ENCODE data around the gene ZSWIM5. TPM values are rescaled to one million over a fixed set of nuclear protein-coding genes. Genes with fewer than 3 reads are reported as not detected.

The ZSWIM5 gene
- total and polyA plus RNA-seq, 9 of the 15 experiments (the other 6 are each of a cell fraction or from before 2014, with no cell fraction given), result under 0.01 to 0.07 (median 0.03) TPM; not detected in 3

DNA sequence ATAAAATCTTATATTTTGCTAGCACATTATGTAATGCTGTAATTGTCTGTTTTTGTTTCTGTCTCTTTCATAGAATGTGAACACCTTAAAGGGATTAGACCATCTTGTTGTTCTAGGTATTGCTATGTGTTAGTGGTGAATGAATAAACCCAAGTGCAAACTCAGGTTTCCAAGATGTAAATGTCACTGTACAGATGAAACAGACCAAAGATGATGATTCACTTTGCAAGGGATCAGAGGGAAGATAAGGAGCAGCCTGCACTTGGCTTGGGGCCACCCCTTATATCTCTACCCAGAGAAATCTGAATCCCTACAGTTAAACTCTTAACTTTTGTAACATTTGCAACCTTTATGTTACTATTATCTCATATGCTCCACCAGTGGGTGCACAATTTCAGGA lies 168.9 kb downstream of the ZSWIM5 start (continued):
- TF ChIP-seq, protein P1, sequence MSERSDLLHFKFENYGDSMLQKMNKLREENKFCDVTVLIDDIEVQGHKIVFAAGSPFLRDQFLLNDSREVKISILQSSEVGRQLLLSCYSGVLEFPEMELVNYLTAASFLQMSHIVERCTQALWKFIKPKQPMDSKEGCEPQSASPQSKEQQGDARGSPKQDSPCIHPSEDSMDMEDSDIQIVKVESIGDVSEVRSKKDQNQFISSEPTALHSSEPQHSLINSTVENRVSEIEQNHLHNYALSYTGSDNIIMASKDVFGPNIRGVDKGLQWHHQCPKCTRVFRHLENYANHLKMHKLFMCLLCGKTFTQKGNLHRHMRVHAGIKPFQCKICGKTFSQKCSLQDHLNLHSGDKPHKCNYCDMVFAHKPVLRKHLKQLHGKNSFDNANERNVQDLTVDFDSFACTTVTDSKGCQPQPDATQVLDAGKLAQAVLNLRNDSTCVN (CRISPR knock-in tag; IDR thresholded peaks at IDR 0.05), result no peak
- TF ChIP-seq STAT5B (CRISPR knock-in tag; IDR thresholded peaks at IDR 0.05) (no peak), RHOXF2B (CRISPR knock-in tag; conservative IDR thresholded peaks at IDR 0.05) (no peak), SUPT5H (IDR thresholded peaks at IDR 0.05) (no peak), CHD4 (IDR thresholded peaks at IDR 0.05; ENCODE audit: insufficient read depth, insufficient replicate concordance, low read depth, low read length, poor library complexity, severe bottlenecking) (no peak), KAT2B (IDR thresholded peaks at IDR 0.05; ENCODE audit: low read depth, low read length) (no peak), ARID2 (IDR thresholded peaks at IDR 0.05) (no peak), HNRNPUL1 (IDR thresholded peaks at IDR 0.05; ENCODE audit: low read length) (no peak), BACH1 (tag; IDR thresholded peaks at IDR 0.05) (no peak), ZFP36 (IDR thresholded peaks at IDR 0.05; ENCODE audit: low read depth, low read length, partially characterized antibody) (no peak)
- TF ChIP-seq, protein P2, sequence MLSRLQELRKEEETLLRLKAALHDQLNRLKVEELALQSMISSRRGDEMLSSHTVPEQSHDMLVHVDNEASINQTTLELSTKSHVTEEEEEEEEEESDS (CRISPR knock-in tag; IDR thresholded peaks at IDR 0.05), result no peak
- TF ChIP-seq, protein P3, sequence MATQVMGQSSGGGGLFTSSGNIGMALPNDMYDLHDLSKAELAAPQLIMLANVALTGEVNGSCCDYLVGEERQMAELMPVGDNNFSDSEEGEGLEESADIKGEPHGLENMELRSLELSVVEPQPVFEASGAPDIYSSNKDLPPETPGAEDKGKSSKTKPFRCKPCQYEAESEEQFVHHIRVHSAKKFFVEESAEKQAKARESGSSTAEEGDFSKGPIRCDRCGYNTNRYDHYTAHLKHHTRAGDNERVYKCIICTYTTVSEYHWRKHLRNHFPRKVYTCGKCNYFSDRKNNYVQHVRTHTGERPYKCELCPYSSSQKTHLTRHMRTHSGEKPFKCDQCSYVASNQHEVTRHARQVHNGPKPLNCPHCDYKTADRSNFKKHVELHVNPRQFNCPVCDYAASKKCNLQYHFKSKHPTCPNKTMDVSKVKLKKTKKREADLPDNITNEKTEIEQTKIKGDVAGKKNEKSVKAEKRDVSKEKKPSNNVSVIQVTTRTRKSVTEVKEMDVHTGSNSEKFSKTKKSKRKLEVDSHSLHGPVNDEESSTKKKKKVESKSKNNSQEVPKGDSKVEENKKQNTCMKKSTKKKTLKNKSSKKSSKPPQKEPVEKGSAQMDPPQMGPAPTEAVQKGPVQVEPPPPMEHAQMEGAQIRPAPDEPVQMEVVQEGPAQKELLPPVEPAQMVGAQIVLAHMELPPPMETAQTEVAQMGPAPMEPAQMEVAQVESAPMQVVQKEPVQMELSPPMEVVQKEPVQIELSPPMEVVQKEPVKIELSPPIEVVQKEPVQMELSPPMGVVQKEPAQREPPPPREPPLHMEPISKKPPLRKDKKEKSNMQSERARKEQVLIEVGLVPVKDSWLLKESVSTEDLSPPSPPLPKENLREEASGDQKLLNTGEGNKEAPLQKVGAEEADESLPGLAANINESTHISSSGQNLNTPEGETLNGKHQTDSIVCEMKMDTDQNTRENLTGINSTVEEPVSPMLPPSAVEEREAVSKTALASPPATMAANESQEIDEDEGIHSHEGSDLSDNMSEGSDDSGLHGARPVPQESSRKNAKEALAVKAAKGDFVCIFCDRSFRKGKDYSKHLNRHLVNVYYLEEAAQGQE (IDR thresholded peaks at IDR 0.05; ENCODE audit: borderline replicate concordance), result no peak; the same call in 1 of the 2 replicates
- TF ChIP-seq, protein P3 (CRISPR knock-in tag; IDR thresholded peaks at IDR 0.05; ENCODE audit: low read depth), result no peak
- TF ChIP-seq, protein P4, sequence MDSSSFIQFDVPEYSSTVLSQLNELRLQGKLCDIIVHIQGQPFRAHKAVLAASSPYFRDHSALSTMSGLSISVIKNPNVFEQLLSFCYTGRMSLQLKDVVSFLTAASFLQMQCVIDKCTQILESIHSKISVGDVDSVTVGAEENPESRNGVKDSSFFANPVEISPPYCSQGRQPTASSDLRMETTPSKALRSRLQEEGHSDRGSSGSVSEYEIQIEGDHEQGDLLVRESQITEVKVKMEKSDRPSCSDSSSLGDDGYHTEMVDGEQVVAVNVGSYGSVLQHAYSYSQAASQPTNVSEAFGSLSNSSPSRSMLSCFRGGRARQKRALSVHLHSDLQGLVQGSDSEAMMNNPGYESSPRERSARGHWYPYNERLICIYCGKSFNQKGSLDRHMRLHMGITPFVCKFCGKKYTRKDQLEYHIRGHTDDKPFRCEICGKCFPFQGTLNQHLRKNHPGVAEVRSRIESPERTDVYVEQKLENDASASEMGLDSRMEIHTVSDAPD (CRISPR knock-in tag; IDR thresholded peaks at IDR 0.05), result no peak
- TF ChIP-seq, protein P5, sequence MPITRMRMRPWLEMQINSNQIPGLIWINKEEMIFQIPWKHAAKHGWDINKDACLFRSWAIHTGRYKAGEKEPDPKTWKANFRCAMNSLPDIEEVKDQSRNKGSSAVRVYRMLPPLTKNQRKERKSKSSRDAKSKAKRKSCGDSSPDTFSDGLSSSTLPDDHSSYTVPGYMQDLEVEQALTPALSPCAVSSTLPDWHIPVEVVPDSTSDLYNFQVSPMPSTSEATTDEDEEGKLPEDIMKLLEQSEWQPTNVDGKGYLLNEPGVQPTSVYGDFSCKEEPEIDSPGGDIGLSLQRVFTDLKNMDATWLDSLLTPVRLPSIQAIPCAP (CRISPR knock-in tag; IDR thresholded peaks at IDR 0.05; ENCODE audit: borderline replicate concordance), result no peak
- TF ChIP-seq, protein P6, sequence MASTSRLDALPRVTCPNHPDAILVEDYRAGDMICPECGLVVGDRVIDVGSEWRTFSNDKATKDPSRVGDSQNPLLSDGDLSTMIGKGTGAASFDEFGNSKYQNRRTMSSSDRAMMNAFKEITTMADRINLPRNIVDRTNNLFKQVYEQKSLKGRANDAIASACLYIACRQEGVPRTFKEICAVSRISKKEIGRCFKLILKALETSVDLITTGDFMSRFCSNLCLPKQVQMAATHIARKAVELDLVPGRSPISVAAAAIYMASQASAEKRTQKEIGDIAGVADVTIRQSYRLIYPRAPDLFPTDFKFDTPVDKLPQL (IDR thresholded peaks at IDR 0.05; ENCODE audit: extremely low read depth, insufficient read length), result no peak
